Neural cell (in vitro differentiated cells): Measurements from ENCODE around the gene WNT2B.

Source experiments
- EP300 ChIP-seq: fragments of 450-650 bp; conservative IDR thresholded peaks from 2 replicates; pipeline ENCODE4 v1.6.1; 2014; ENCODE audit warnings: antibody characterized with exemption, mild to moderate bottlenecking, moderate library complexity; ENCODE audit not compliant: poor library complexity, severe bottlenecking
- EZH2 ChIP-seq: fragments of 200-600, 300-800 bp; shearing (Covaris generic), sonication (generic); IDR thresholded peaks from 2 replicates; pipeline ENCODE4 v1.6.1; 2014; ENCODE audit warnings: antibody characterized with exemption, low read length, borderline replicate concordance, mild to moderate bottlenecking; ENCODE audit not compliant: insufficient read depth, poor library complexity, severe bottlenecking
- MXI1 ChIP-seq: fragments of 450-650 bp; conservative IDR thresholded peaks from 2 replicates; pipeline ENCODE4 v1.6.1; 2014; ENCODE audit warnings: antibody characterized with exemption, mild to moderate bottlenecking; ENCODE audit not compliant: poor library complexity, severe bottlenecking
- POLR2AphosphoS5 ChIP-seq: IDR thresholded peaks from 2 replicates; pipeline ENCODE4 v1.6.1; 2012
- RAD21 ChIP-seq: fragments of 450-650 bp; conservative IDR thresholded peaks from 2 replicates; pipeline ENCODE4 v1.6.1; 2014; ENCODE audit warnings: antibody characterized with exemption, mild to moderate bottlenecking, moderate library complexity
- REST ChIP-seq: IDR thresholded peaks from 2 replicates; pipeline ENCODE4 v1.6.1; 2012; ENCODE audit warnings: borderline replicate concordance
- SMC3 ChIP-seq: fragments of 450-650 bp; conservative IDR thresholded peaks from 2 replicates; pipeline ENCODE4 v1.6.1; 2014; ENCODE audit warnings: antibody characterized with exemption, mild to moderate bottlenecking, moderate library complexity; ENCODE audit not compliant: poor library complexity
- TAF1 ChIP-seq: IDR thresholded peaks from 2 replicates; pipeline ENCODE4 v1.6.1; 2012; ENCODE audit warnings: low read depth
- TF ChIP-seq, protein P1 (sequence below): fragments of 450-650 bp; IDR thresholded peaks from 2 replicates; pipeline ENCODE4 v1.5.1; 2014; ENCODE audit warnings: antibody characterized with exemption, mild to moderate bottlenecking, moderate library complexity; ENCODE audit not compliant: poor library complexity, severe bottlenecking

DNA sequence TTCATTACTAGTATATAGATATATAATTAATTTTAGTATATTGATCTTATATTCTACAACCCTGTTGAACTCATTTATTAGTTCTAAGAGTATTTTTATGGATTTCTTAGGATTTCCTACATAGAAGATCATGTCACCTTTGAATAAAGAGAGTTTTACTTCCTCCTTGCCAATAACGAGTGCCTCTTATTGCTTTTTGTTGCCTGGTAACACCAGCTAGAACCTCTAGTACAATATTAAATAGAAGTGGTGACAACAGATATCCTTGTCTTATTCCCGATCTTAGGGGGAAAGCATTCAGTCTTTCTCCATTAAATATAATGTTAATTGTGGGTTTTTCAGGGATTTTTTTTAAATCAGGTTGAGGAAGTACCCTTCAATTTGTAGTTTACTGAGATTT, 40.8 kb downstream of the WNT2B start:
- TF ChIP-seq, protein P1, sequence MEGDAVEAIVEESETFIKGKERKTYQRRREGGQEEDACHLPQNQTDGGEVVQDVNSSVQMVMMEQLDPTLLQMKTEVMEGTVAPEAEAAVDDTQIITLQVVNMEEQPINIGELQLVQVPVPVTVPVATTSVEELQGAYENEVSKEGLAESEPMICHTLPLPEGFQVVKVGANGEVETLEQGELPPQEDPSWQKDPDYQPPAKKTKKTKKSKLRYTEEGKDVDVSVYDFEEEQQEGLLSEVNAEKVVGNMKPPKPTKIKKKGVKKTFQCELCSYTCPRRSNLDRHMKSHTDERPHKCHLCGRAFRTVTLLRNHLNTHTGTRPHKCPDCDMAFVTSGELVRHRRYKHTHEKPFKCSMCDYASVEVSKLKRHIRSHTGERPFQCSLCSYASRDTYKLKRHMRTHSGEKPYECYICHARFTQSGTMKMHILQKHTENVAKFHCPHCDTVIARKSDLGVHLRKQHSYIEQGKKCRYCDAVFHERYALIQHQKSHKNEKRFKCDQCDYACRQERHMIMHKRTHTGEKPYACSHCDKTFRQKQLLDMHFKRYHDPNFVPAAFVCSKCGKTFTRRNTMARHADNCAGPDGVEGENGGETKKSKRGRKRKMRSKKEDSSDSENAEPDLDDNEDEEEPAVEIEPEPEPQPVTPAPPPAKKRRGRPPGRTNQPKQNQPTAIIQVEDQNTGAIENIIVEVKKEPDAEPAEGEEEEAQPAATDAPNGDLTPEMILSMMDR = no peak
- TF ChIP-seq MXI1 (no peak), EZH2 (no peak), RAD21 (no peak), EP300 (no peak), REST (no peak), POLR2AphosphoS5 (no peak), TAF1 (no peak), SMC3 (no peak)
